ENCODE results near the gene IRGQ.
A peak's percentile ranks its signal among the peaks of the same experiment; 100 is the strongest.

IRGQ gene

GRCh38 chr19:43574424-43575155 is 21.3 kb downstream of the IRGQ start (continued):
- TF ChIP-seq ZNF398 (tag by site-specific recombination; IDR thresholded peaks at IDR 0.05): 0 out of 2 replicates have a peak, but pooled peaks have one; percentile 16
- no peak for TF ChIP-seq SCRT1 (tag by site-specific recombination; IDR thresholded peaks at IDR 0.05; ENCODE audit: borderline replicate concordance)
- TF ChIP-seq ZNF837 (tag by site-specific recombination; IDR thresholded peaks at IDR 0.05): no peak
- TF ChIP-seq HOXC10 (CRISPR knock-in tag; IDR thresholded peaks at IDR 0.05): no peak
- no peak for TF ChIP-seq ZNF26 (tag by site-specific recombination; IDR thresholded peaks at IDR 0.05)
- TF ChIP-seq ZNF623 (tag by site-specific recombination; IDR thresholded peaks at IDR 0.05): no peak
- TF ChIP-seq ZBTB20 (tag by site-specific recombination; IDR thresholded peaks at IDR 0.05): 0 out of 2 replicates have a peak, but pooled peaks have one; percentile 23
- TF ChIP-seq ZNF571 (tag by site-specific recombination; IDR thresholded peaks at IDR 0.05): no peak
- no peak for TF ChIP-seq BCL11A (tag by site-specific recombination; IDR thresholded peaks at IDR 0.05; ENCODE audit: low read depth)
- TF ChIP-seq ZNF580 (tag by site-specific recombination; IDR thresholded peaks at IDR 0.05): no peak
- TF ChIP-seq ZNF184 (tag by site-specific recombination; IDR thresholded peaks at IDR 0.05): no peak
- TF ChIP-seq ZNF19 (tag by site-specific recombination; IDR thresholded peaks at IDR 0.05; ENCODE audit: low read depth): no peak
- TF ChIP-seq ZNF600 (tag by site-specific recombination; IDR thresholded peaks at IDR 0.05): no peak
- no peak for TF ChIP-seq ZNF112 (tag by site-specific recombination; IDR thresholded peaks at IDR 0.05)
- TF ChIP-seq PRDM6 (tag by site-specific recombination; IDR thresholded peaks at IDR 0.05): no peak
- no peak for TF ChIP-seq ZNF426 (tag by site-specific recombination; IDR thresholded peaks at IDR 0.05)
- TF ChIP-seq ZNF157 (tag by site-specific recombination; IDR thresholded peaks at IDR 0.05): no peak
- no peak for TF ChIP-seq WT1 (tag by site-specific recombination; IDR thresholded peaks at IDR 0.05)
- TF ChIP-seq ZNF529 (tag by site-specific recombination; IDR thresholded peaks at IDR 0.05; ENCODE audit: insufficient replicate concordance): no peak
- no peak for TF ChIP-seq ZSCAN16 (tag by site-specific recombination; IDR thresholded peaks at IDR 0.05)
- no peak for TF ChIP-seq ZFP3 (tag by site-specific recombination; IDR thresholded peaks at IDR 0.05; ENCODE audit: low read depth)

GRCh38 chr19:43572171-43572588 is 23.8 kb downstream of the IRGQ start:
- CTCF ChIA-PET: interaction anchor here (0.6 to 12.5 kb wide), 5 partner anchors 11 to 50 kb away, joined by 3 to 167 read pairs (median 4); partner anchors contain the start of gene IRGQ
- peak; percentile 85 for TF ChIP-seq ZEB2 (tag by site-specific recombination; IDR thresholded peaks at IDR 0.05)
- TF ChIP-seq ZNF449 (tag by site-specific recombination; IDR thresholded peaks at IDR 0.05): peak; percentile 60; the same call in 1 of the 2 replicates
- TF ChIP-seq ZNF248 (tag by site-specific recombination; IDR thresholded peaks at IDR 0.05): no peak
- no peak for TF ChIP-seq ZNF416 (tag by site-specific recombination; IDR thresholded peaks at IDR 0.05)
- peak; percentile 87 for TF ChIP-seq ZNF2 (tag by site-specific recombination; IDR thresholded peaks at IDR 0.05)
- TF ChIP-seq ZNF664 (tag by site-specific recombination; IDR thresholded peaks at IDR 0.05): peak; percentile 43; the same call in 1 of the 2 replicates
- TF ChIP-seq OSR2 (tag by site-specific recombination; IDR thresholded peaks at IDR 0.05): peak; percentile 80
- TF ChIP-seq ZNF394 (tag by site-specific recombination; IDR thresholded peaks at IDR 0.05; ENCODE audit: borderline replicate concordance): peak; percentile 48
- no peak for TF ChIP-seq ZNF785 (tag by site-specific recombination; IDR thresholded peaks at IDR 0.05)
- no peak for TF ChIP-seq ZNF777 (tag by site-specific recombination; IDR thresholded peaks at IDR 0.05; ENCODE audit: borderline replicate concordance)
- TF ChIP-seq ZNF391 (tag by site-specific recombination; IDR thresholded peaks at IDR 0.05; ENCODE audit: borderline replicate concordance, low read depth): 0 out of 2 replicates have a peak, but pooled peaks have one; percentile 67

More at GRCh38 chr19:43572171-43572588, 23.8 kb downstream of the IRGQ start:
- Histone ChIP-seq H3K4me1 (ENCODE audit: control insufficient read depth, insufficient read depth, low read length) (peaks cover 39% of the 10 kb centered on the region), H3K36me3 (ENCODE audit: control insufficient read depth in 2 of 2, insufficient read depth in 1 of 2, low read length in 2 of 2) (peaks cover 25 to 58% of the 10 kb centered on the region in 2 experiments), H3K9me3 (ENCODE audit: control insufficient read depth, insufficient read depth, low read depth, low read length) (no peaks in the 10 kb centered on the region), H3K27ac (ENCODE audit: extremely low read depth, low read depth, low read length) (peak overlapping the region; percentile 61), H3K4me3 (ENCODE audit: low read depth, low read length) (no peak overlapping the region)
- POLR2A ChIA-PET: interaction anchor here (0.5 to 2.4 kb wide), 3 partner anchors 13 to 23 kb away, joined by 3 to 17 read pairs (median 10); partner anchors contain the start of genes IRGQ and ZNF576
